Inferior parietal cortex (tissue), 1 donor: Measurements from ENCODE around the gene FOXL3.
"Not testable (repeated sequence)": the region's sequence is repeated elsewhere in the genome, so short reads cannot be mapped to it uniquely, and the experiment has no call there.

Experiments
- DNase-seq: peaks from one replicate; pipeline ENCODE4 v3.0.0-alpha.2; 2016; ENCODE audit errors: extremely low spot score

FOXL3 gene

DNA sequence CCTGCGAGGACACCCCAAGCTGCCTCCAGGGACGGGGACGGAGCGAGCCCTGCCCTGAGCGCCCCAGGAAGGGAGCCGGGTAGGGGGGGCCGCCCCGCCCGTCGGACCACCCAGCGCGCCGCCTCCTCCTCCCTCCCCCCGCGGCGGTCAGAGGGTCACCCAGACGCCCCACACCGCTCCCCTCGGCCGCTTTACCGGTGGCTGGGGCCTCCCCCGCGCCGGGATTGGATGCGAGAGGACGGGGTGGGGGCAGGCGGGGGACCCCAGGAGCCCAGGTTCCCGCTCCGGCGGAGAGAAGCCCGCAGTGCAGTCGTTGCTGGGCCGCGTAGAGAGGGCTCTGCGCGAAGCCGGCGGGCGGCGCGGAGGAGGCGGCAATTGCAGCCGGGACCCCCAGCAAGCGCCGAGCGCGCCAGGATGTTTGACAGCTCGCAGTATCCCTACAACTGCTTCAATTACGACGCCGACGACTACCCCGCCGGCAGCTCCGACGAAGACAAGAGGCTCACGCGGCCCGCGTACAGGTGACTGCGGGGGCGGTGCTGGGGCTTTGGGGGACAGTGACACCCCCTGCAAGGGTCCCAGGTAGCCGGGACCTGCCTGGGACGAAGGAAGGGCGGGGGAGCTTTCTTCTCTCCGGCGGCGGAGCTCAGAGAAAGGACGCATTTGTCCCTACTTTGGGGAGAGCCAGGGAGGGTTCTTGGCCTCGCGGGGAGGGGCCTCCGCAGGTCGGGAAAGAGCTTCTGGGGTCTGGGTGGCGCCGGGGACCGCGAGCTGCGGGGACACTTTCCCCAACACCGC, at the start of gene FOXL3:
FOXL3 (plus strand) TSS at position 415 of the 798 bp plus-strand sequence; CDS start at position 415, 0 bp downstream.
- no peak for DNase-seq

DNA sequence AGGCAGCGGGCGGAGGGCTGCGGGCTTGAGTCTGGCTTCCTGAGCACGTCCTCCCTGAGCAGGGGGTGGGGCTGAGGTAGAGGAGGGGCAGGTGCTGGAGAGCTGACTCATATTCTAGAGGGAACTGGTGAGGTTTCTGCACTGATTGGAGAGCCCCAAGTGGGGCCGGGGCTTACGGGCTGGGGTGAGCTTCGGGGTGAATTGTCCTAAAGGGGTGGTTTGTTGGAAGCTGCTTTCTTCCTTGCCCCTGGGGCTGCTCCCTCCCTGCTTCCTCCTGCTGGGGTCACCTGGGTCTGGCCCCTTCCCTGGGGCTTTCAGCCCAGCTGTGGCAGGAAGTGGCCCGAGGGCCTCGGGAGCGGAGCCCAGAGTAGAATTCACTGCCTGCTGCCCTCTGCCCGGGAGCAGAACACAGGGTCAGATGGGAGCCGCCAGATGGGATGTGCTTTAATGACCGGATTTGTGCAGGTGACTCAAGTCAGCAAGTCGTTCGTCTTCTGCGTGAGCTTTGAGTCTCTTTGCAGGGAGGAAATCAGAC, 49.0 kb upstream of the FOXL3 start:
- no peak for DNase-seq

DNA sequence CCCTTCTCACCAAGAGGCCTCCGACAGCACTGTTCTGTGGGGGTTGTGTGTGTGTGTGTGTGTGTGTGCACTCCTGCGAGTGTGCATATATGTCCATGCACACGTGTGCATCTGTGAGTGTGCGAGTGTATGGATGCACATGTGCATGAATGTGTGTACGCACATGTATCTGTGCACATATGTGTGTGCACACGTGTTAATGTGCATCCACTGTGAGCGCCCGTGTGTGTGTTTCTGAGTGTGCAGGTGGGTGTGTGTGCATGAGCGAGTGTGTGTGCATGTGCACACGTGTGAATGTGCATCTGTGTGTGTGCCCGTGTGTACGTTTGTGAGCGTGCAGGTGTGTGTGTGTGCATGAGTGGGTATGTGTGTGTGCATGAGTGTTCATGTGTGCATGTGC, 48.5 kb upstream of the FOXL3 start:
- no peak for DNase-seq

DNA sequence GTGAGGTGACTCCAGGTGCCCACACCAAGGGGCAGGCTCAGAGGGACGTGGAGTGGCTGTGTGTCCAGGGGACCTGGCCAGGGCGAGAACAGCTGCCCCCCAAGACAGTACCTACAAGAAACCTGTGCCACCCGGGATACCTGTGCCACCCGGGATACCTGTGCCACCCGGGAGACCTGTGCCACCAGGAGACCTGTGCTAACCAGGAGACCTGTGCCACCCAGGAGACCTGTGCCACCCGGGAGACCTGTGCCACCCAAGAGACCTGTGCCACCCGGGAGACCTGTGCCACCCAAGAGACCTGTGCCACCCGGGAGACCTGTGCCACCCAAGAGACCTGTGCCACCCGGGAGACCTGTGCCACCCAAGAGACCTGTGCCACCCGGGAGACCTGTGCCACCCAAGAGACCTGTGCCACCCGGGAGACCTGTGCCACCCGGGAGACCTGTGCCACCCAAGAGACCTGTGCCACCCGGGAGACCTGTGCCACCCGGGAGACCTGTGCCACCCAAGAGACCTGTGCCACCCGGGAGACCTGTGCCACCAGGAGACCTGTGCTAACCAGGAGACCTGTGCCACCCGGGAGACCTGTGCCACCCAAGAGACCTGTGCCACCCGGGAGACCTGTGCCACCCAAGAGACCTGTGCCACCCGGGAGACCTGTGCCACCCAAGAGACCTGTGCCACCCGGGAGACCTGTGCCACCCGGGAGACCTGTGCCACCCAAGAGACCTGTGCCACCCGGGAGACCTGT, 47.0 kb upstream of the FOXL3 start:
- DNase-seq = not testable (repeated sequence)

DNA sequence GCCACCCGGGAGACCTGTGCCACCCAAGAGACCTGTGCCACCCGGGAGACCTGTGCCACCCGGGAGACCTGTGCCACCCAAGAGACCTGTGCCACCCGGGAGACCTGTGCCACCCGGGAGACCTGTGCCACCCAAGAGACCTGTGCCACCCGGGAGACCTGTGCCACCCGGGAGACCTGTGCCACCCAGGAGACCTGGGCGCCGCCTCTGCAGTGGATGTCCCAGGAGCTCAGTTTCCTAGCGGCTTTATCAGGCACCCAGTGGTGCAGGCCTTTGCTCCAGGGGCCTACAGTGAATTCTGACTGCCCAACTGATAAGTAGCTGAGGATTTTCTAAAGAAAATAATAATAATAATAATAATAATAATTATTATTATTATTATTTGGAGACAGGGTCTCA, 46.4 kb upstream of the FOXL3 start:
- DNase-seq = not testable (repeated sequence)

DNA sequence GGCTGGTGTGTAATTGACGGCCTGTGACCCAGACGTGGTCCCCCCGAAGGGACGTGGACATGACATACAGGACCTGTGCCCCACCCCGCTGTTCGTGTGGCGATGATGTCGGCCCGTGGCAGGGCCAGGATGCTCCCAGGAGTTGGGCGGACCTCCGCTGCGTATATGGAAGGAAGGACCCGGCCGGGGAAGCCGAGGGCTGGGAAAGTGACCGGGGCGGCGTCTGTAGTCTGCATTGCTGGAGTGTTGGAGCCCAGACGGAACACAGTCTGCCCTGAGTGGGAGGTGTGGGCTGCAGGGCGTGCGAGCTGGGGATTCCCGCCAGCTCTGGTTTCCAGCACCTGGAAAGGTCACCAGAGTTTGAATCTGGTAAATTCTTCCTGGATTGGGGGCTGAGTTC, 45.0 kb upstream of the FOXL3 start:
- DNase-seq = no peak

DNA sequence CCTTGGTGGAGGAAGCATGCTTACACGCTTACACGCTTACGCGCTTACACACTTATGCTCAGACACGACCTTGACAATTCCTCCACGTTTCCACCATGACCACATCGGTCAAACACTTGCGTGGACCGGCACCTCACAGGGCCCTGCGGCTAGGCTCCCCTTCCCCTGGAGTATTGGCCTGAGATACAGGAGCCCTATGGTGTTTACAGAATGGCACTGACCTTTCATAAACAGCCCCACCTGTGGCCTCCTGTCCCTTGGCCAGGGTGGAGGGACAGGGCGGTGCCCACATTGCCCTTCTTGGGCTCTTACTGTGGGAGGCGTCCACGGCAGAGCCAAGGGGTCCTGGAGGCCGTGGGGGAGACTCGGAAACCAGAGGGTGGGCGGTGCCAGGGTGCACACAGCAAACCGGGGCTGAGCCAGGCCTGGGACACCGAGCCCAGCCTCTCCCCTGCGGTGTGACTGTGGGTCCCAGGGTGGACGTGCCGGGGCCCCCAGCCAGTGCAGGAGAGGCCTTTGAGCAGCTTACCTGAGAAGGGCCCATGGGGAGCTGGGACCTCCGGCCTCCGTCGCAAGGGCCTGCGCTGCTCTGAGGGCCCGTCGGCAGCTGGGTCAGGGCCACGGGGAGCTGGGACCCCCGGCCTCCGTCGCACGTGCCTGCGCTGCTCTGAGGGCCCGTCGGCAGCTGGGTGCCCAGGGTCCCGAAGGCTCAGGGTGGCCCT, 44.2 kb upstream of the FOXL3 start:
- no peak for DNase-seq

DNA sequence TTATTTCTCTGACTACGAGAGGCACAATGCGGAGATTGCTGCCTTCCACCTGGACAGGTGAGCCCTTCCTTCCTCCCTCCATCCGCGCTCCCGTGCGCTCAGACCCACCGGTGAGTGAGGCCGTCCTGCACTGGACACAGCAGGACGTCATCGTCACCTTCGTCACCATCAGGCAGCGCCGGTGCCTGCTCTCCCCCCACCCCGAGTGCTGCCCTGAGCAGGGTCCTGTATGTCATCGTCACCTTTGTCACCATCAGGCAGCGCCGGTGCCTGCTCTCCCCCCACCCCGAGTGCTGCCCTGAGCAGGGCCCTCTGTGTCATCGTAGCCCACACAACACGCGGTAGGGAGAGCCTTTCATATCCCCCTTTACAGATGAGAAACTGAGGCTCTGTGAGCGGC, 43.5 kb upstream of the FOXL3 start:
- no peak for DNase-seq

DNA sequence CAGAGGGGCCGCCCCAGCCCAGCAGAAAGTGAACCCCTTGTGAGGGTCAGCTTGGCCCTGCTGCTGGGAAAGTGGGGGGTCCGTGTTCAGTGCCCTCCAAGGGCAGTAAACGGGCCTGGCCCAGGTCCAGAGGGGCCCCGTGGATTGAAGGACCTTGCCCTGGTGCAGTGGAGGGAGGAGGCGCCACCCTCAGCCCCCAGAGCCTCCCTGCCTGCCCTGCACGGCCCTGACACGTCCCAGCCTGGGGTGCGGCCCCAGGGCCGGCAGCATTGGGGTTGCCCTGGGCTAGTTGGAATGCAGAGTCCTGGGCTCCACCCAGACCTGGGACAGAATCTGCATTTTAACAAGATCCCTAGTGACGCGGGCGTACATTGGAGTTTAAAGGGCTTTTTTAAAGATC, 42.8 kb upstream of the FOXL3 start:
- no peak for DNase-seq

DNA sequence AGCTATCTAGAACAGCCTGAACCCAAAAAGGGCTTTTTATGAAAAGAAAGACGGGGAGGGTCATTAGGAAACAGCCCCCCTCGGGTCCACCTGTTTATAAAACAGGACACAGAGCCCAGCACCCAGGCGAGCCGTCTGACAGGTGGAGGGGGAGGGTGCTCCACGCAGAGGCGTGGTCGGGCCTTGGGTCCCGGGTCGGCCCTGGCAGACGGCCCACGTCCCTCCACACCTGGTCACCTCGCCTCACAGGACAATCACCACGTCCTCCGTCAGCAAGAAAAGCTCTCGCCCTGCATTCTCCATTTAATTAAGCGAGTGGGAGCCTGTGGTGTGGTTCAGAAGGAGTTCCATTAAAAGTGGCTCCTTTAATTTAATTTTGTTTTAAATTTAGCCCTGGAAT, 42.3 kb upstream of the FOXL3 start:
- DNase-seq = no peak

DNA sequence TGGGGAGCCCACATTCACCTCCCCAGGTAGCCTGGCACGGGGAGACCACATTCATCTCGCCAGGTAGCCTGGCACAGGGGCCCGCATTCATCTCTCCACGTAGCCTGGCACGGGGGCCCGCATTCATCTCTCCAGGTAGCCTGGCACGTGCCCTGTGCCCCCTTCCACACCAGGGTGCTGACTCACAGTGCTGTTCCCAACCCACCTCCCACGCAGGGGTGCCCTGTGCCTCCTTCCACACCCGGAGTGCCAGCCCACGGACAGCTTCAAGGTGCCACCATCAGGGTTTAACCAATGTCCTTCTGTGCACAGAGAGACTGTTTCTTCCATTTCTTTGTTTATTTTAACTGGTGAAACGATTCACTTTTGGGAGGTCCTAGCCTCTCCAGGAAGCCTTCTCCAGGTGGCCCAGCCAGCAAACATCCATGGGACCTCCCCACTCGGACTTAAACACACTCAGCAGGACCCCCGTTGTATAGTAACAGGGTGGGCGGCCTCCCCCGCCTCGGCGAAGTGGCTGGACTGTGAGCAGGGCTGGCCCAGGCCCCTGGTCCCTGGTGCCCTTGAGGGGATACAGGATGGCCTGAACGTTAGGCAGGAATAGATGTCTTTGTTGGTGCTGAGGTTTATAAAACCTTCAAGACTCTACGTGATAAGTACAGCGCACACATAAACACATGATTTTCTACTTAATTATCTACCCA, 41.1 kb upstream of the FOXL3 start:
- DNase-seq = no peak

DNA sequence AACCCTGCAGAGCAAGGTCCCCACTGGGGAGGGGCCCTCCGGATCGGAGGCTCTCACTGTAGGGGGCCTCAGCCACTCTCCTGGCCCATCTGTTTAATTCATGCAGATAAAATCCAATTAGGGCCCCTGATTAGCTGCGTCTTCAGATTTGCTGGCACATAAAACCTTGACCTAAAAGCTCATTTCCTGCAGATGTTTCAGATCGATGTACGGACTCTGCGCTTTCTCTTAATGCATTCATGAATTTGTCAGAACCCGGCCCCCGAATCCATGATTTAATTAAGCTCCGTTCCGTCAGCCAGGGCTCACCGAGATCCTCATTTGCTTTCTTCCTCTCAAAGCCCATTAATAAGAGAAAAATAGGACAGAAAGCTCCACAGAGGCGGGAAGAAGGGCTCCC, 40.0 kb upstream of the FOXL3 start:
- no peak for DNase-seq

DNA sequence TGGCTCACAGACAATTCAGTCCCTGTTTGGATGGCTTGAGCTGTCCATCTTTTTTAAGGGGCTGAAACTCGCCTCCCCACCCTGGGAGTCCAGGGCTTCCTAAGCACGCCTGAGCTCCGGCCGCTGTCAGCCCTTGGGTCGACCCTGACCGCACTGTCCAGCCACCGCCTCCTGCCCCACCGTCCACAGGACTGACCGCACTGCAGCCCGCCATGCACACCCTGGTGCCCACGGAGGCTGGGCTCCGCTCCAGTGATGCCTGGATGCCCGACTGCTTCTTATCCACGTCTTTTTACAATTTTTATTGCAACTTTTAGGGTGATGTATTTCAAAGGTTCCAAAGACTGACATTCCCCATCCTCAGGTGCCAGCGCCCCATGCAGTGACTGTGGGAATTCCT, 39.4 kb upstream of the FOXL3 start:
- no peak for DNase-seq

DNA sequence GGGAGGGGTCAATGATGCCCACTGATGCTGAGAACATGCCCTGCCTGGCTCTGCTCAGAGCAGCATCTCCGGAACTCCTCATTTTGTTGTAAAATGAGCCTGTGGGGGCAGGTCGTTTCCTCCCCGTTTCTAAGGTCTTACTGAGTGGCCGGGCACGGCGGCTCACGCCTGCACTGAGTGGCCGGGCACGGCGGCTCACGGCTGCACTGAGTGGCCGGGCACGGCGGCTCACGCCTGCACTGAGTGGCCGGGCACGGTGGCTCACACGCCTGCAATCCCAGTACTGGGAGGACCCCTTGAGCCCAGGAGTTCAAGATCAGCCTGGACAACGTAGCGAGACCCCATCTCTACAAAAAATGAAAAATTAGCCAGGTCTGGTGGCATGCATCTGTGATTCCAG, 39.0 kb upstream of the FOXL3 start:
- no peak for DNase-seq

DNA sequence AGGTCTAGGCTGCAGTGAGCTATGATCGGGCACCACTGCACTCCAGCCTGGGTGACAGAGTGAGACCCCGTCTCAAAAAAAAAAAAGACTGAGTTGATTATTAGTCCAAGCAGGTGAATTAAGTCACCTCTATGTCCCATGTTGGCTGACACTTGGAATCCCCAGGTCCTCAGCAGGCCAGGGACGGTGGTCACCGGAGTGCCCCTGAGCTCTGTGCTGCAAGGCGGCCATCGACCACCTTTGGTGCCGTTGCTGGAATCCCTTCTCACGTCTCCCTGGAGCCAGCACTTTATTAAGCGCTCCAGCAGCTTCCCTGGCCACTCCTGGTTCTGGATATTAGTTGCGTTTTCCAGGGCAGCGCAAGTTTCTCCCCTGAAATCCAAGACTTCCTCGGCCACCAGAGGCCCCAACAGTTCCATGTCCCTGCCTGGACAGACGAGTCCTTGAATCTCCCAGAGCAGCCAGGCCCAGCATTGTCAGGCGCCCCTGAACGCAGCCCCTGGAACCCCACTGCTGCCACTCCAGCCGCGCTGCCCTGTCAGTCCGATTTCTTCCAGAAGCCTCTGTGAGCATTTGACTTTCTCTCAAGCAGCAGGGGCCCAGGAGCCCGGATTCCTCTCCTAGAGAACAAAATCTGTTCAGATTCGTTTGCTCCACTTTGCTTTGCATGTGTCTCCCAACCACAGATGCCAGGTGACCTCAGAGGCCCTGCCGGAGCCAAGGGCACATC, 38.4 kb upstream of the FOXL3 start:
- DNase-seq = no peak

DNA sequence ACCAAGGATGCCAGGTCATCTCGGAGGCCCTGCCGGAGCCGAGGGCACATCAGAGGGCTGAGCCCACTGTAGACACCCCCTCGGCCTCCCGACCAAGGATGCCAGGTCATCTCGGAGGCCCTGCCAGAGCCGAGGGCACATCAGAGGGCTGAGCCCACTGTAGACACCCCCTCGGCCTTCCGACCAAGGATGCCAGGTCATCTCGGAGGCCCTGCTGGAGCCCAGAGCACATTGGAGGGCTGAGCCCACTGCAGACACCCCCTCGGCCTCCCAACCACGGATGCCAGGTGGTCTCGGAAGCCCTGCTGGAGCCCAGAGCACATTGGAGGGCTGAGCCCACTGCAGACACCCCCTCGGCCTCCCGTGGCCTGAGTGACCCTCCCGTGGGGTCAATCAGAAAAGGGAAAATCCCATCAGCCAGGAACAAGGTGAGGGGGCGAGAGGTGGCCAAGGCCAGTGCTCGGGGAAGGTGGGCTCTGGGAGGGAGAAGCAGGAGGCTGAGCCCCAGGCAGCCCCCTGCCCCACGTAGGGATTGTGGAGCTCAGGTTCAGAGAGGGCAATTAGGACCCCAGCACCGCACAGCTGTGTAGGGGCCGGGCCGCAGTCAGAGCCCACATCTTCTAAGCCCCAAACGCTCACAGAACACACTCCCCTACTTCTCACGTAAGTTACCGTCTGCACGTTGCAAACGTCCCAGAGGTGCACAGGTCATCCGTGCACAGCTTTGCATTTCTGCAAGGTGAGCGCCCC, 37.6 kb upstream of the FOXL3 start:
- DNase-seq = no peak

DNA sequence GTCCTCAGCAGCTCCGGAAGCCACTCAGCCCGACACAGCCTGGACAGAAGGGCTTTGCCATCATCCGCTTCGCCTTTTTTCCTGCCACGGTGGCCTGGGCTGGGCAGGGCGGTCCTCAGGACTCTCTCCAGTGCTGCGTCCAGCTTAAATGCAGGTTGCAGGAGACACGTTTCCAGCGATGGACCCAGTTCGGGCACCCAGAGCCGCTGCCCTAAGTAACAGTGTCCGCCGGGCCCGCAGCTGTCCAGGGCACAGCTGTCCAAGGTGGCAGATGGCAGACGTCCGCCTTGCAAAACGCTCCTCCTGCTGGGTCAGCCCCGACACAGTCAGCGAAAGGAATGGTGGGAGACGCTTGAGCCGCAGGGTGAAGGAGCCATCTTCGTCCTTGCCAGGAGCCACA, 37.0 kb upstream of the FOXL3 start:
- no peak for DNase-seq

DNA sequence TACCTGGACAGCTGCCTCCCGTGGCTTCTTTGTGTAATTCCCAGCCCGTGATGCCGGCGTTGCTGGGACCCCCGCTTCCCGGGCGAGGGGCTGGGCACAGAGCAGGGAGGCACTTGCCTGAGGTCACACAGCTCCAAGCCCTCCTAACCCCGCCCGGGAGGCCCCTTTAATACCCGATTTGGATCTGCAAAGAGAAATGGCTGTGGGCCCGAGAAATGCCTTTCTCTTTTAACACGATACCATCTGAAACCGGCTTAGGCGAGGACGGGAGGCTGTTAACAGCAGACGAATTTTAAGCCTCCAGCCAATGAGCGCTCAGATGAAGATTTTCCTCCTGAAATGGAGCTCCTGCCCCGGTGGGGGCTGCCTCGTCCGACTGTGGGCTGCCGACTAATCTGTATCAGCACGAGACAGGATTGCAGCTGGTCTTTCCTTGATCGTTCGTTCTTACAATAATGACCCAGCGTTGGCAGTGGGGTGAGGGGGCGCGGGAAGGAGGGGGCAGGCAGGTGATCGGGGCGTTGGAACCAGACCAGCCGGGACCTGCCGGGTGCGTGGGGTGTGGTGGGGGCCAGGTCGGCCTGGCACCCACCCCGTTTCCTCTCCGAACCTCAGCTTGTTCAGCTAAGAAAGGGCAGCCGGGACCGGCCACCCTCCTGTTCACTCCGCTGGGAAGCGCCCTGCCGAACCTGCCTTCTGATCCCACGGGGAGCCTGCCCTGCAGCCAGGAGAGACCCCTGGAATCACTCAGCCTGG, 36.2 kb upstream of the FOXL3 start:
- no peak for DNase-seq

DNA sequence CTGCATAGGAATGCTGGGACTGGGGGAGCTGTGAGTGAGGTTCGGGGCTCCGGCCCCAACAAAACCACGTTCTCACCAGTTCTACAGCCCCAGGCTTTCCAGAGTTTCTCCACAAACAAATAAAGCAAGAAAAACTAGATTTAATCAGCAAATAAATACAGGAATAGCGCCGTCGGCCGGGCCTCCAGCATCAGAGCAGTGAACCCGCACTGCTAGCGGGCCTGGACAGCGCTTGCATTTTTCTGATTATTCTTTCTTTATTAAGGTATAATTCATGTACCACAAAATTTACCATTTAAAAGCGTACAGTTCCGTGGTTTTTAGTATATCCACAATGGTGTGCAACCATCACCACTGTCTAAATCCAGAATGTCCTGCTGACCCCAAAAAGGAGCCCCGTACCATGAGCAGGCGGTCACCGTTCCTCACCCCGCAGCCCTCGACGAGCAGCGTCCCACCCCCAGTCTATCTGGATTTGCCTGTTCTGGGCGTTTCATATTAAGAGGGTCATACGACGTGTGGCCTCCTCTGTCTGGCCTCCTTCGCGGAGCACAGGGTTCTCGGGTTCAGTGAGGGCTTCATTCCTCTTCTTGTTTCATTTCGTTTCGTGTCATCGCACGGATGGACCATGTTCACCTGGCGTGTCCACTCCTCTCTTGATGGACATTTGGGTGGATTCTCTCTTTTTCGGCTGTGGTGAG, 35.5 kb upstream of the FOXL3 start:
- DNase-seq = no peak
